Left renal cortex interstitium (tissue), 4 donors: ENCODE data around the gene MAP2K1. TPM values are rescaled to one million over a fixed set of nuclear protein-coding genes. Genes with fewer than 3 reads are reported as not detected.
A peak's percentile ranks its signal among the peaks of the same experiment; 100 is the strongest.
"Not testable (repeated sequence)": the region's sequence is repeated elsewhere in the genome, so short reads cannot be mapped to it uniquely, and the experiment has no call there.

ENCODE experiments used
- DNase-seq, 4 donors: peaks; one replicate each; pipeline ENCODE4 v3.0.0-alpha.2; 2013; ENCODE audit warnings: low read depth in 4 of 4, low spot score in 2 of 4, missing footprints in 1 of 4
- polyA plus RNA-seq, 4 donors: library from polyadenylated mRNA; unstranded; fragments of 120-200 nt; gene quantifications; one replicate each; pipeline ENCODE4 v1.2.1, GENCODE V29; 2013; ENCODE audit not compliant: insufficient read length in 4 of 4

Gene MAP2K1
- polyA plus RNA-seq, 4 donors = 49.4 to 55.6 (median 52.1) TPM

- DNase-seq = no peak
These were observed 115.8 kb downstream of the MAP2K1 start for GRCh38 chr15:66502491-66502890.

- not testable (repeated sequence) for DNase-seq
These were observed 116.4 kb downstream of the MAP2K1 start for GRCh38 chr15:66503041-66503648.

- no peak for DNase-seq
These were observed 117.3 kb downstream of the MAP2K1 start for GRCh38 chr15:66503780-66504562.

GRCh38 chr15:66504563-66505429 is 118.1 kb downstream of the MAP2K1 start, which contains the start of the genes RPL4 and ZWILCH:
TSS of gene RPL4 (minus strand) at chr15:66504855. CDS start at chr15:66504790, 65 bp downstream.
TSS of gene ZWILCH (plus strand) at chr15:66505326. CDS start at chr15:66505339, 13 bp downstream.
- peak; percentile 78 to 98 (median 84) for DNase-seq

GRCh38 chr15:66505430-66505811 is 118.7 kb downstream of the MAP2K1 start:
- peak in 1 of 4 donors; percentile 58 for DNase-seq

- DNase-seq = peak in 1 of 4 donors; percentile 13
These were observed 119.1 kb downstream of the MAP2K1 start for GRCh38 chr15:66505818-66506217.

- DNase-seq = no peak
These were observed 121.7 kb downstream of the MAP2K1 start for GRCh38 chr15:66508293-66508883.

- no peak for DNase-seq
These were observed 127.9 kb downstream of the MAP2K1 start for GRCh38 chr15:66514586-66514985.

GRCh38 chr15:66515901-66516322 is 129.2 kb downstream of the MAP2K1 start:
- no peak for DNase-seq

- no peak for DNase-seq
These were observed 137.2 kb downstream of the MAP2K1 start for GRCh38 chr15:66523926-66524325.

GRCh38 chr15:66524838-66525237 is 138.1 kb downstream of the MAP2K1 start:
- DNase-seq = no peak

- DNase-seq = no peak
These were observed 148.3 kb downstream of the MAP2K1 start for GRCh38 chr15:66535056-66535455.

Other genes with a start within 250 kb of the MAP2K1 start
- gene MEGF11, start 133.2 kb upstream of the MAP2K1 start, polyA plus RNA-seq = 1 to 10 TPM; 2.1 to 3.0 (median 3.0) TPM
- 10 to 100 TPM; 29.9 to 56.1 (median 39.0) TPM for gene DIS3L, start 93.3 kb upstream of the MAP2K1 start, polyA plus RNA-seq
- gene TIPIN, start 30.2 kb upstream of the MAP2K1 start, polyA plus RNA-seq = 10 to 100 TPM; 14.3 to 23.2 (median 17.7) TPM
- gene SNAPC5, start 110.8 kb downstream of the MAP2K1 start, polyA plus RNA-seq = 10 to 100 TPM; 34.1 to 44.5 (median 40.2) TPM
- 1,000 to 10,000 TPM; 3,356 to 4,114 (median 3,744) TPM for gene RPL4, start 117.9 kb downstream of the MAP2K1 start, polyA plus RNA-seq
- 10 to 100 TPM; 23.1 to 30.5 (median 27.4) TPM for gene ZWILCH, start 118.4 kb downstream of the MAP2K1 start, polyA plus RNA-seq
- under 1 TPM; 0.17 to 0.77 (median 0.23) TPM for gene LCTL, start 179.1 kb downstream of the MAP2K1 start, polyA plus RNA-seq